Coronary artery (tissue), 2 donors: ENCODE results near the gene PRDM16.

ENCODE experiments used
- DNase-seq: peaks from one replicate; pipeline ENCODE4 v3.0.0-alpha.2; 2017; ENCODE audit warnings: low spot score
- H3K27ac ChIP-seq, 2 donors: fragments of 200-600 bp; sonication (generic); one replicate each; pipeline ENCODE4 v1.5.1; 2016 to 2019
- H3K4me3 ChIP-seq: fragments of 200-600 bp; sonication (generic); 2 replicates; pipeline ENCODE4 v1.5.1; 2016; ENCODE audit warnings: mild to moderate bottlenecking, moderate library complexity
- CTCF ChIP-seq: fragments of 200-600 bp; sonication (generic); IDR thresholded peaks from one replicate; pipeline ENCODE4 v1.5.1; 2019; ENCODE audit warnings: antibody characterized with exemption

Gene PRDM16

GRCh38 chr1:3372317-3372716, 303.3 kb downstream of the PRDM16 start:
- Histone ChIP-seq H3K27ac (peak overlapping the region; percentile 94 to 97), H3K4me3 (peak overlapping the region; percentile 14)
- DNase-seq = no peak
- no peak for TF ChIP-seq CTCF

GRCh38 chr1:3373175-3373574, 304.2 kb downstream of the PRDM16 start:
- no peak for DNase-seq
- peak overlapping the region; percentile 94 to 97 for H3K27ac ChIP-seq
- no peak for TF ChIP-seq CTCF
- H3K4me3 ChIP-seq = peak overlapping the region; percentile 24

- DNase-seq = peak; percentile 88
- Histone ChIP-seq H3K27ac (peak overlapping the region; percentile 94 to 97), H3K4me3 (peak overlapping the region; percentile 24)
- no peak for TF ChIP-seq CTCF
Measured at GRCh38 chr1:3373700-3374405, 304.9 kb downstream of the PRDM16 start.

- Histone ChIP-seq H3K4me3 (no peak overlapping the region), H3K27ac (peak overlapping the region; percentile 94 to 97)
- no peak for DNase-seq
- no peak for TF ChIP-seq CTCF
Measured at GRCh38 chr1:3375245-3375644, 306.2 kb downstream of the PRDM16 start.

GRCh38 chr1:3377166-3377565, 308.2 kb downstream of the PRDM16 start:
- no peak for TF ChIP-seq CTCF
- DNase-seq = no peak
- Histone ChIP-seq H3K4me3 (no peak overlapping the region), H3K27ac (peak overlapping the region in 1 of 2 donors; percentile 97)

GRCh38 chr1:3377604-3378279, 308.7 kb downstream of the PRDM16 start:
- Histone ChIP-seq H3K27ac (peak overlapping the region in 1 of 2 donors; percentile 66), H3K4me3 (no peak overlapping the region)
- TF ChIP-seq CTCF = no peak
- no peak for DNase-seq
